Measurements from ENCODE around the gene NCOR1. TPM values are rescaled to one million over a fixed set of nuclear protein-coding genes. Genes with fewer than 3 reads are reported as not detected.

Gene NCOR1
- total and polyA plus RNA-seq, 9 of the 15 experiments (the other 6 are each of a cell fraction or from before 2014, with no cell fraction given) = 20.2 to 66.5 (median 50.9) TPM

- Histone ChIP-seq H3K4me1 (replicated peaks in 1 of 2; ENCODE audit: control insufficient read depth in 2 of 2, insufficient read depth in 2 of 2, low read length in 2 of 2) (peaks cover 0 to 7% of the 10 kb centered on the region in 2 experiments; a peak in 3 of 5 replicates), H3K79me2 (ENCODE audit: control insufficient read depth, insufficient read depth, low read length) (no peaks in the 10 kb centered on the region), H3K4me2 (ENCODE audit: insufficient read depth, low read length) (no peak overlapping the region), H3K9me1 (ENCODE audit: control insufficient read depth, insufficient read depth, low read length) (no peaks in the 10 kb centered on the region), H3K27ac (ENCODE audit: extremely low read depth, low read depth, low read length) (no peak overlapping the region), H2AFZ (ENCODE audit: low read depth, low read length) (no peak overlapping the region), H3K36me3 (ENCODE audit: control insufficient read depth, insufficient read depth, low read length) (peaks cover 21% of the 10 kb centered on the region; the same call in 1 of the 3 replicates), H3K9ac (ENCODE audit: insufficient read depth in 1 of 2, low read depth in 2 of 2, low read length in 2 of 2) (no peak overlapping the region), H3K27me3 (ENCODE audit: control insufficient read depth in 2 of 2, insufficient read depth in 2 of 2, low read length in 2 of 2) (no peaks in the 10 kb centered on the region), H4K20me1 (replicated peaks; ENCODE audit: control insufficient read depth, insufficient read depth, low read length) (no peaks in the 10 kb centered on the region), H3K9me3 (replicated peaks; ENCODE audit: control insufficient read depth, insufficient read depth, low read depth, low read length) (no peaks in the 10 kb centered on the region), H3K4me3 (no peak overlapping the region)
- DNase-seq (ENCODE audit: extremely low read depth in 1 of 4, low spot score in 3 of 4) = no peak
- no peak for ATAC-seq
- FAIRE-seq = no peak
- ChIA-PET CTCF (ENCODE audit: low intra/inter-chr PET ratio) (no interaction called here), POLR2A (no interaction called here)
- WGBS (ENCODE audit: insufficient coverage, low coverage, missing lambda C conversion rate) = 92% methylated on average over 4 of the region's 4 CpGs
- BruUV-seq (replicated peaks) = no TSS peak
- TF ChIP-seq U2AF2 (optimal IDR thresholded peaks at IDR 0.05; ENCODE audit: low read depth, low read length) (no peak), ARHGAP35 (IDR thresholded peaks at IDR 0.05; ENCODE audit: partially characterized antibody) (no peak), TEAD2 (tag; IDR thresholded peaks at IDR 0.05) (no peak), NCOA6 (IDR thresholded peaks at IDR 0.05) (no peak), USF2 (CRISPR knock-in tag; IDR thresholded peaks at IDR 0.05) (no peak), SMARCC2 (IDR thresholded peaks at IDR 0.05; ENCODE audit: low read depth) (no peak), RBM15 (IDR thresholded peaks at IDR 0.05; ENCODE audit: insufficient read depth, low read length) (no peak)
- TF ChIP-seq, protein P1, sequence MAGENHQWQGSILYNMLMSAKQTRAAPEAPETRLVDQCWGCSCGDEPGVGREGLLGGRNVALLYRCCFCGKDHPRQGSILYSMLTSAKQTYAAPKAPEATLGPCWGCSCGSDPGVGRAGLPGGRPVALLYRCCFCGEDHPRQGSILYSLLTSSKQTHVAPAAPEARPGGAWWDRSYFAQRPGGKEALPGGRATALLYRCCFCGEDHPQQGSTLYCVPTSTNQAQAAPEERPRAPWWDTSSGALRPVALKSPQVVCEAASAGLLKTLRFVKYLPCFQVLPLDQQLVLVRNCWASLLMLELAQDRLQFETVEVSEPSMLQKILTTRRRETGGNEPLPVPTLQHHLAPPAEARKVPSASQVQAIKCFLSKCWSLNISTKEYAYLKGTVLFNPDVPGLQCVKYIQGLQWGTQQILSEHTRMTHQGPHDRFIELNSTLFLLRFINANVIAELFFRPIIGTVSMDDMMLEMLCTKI (IDR thresholded peaks at IDR 0.05; ENCODE audit: partially characterized antibody) = no peak
- TF ChIP-seq, protein P2, sequence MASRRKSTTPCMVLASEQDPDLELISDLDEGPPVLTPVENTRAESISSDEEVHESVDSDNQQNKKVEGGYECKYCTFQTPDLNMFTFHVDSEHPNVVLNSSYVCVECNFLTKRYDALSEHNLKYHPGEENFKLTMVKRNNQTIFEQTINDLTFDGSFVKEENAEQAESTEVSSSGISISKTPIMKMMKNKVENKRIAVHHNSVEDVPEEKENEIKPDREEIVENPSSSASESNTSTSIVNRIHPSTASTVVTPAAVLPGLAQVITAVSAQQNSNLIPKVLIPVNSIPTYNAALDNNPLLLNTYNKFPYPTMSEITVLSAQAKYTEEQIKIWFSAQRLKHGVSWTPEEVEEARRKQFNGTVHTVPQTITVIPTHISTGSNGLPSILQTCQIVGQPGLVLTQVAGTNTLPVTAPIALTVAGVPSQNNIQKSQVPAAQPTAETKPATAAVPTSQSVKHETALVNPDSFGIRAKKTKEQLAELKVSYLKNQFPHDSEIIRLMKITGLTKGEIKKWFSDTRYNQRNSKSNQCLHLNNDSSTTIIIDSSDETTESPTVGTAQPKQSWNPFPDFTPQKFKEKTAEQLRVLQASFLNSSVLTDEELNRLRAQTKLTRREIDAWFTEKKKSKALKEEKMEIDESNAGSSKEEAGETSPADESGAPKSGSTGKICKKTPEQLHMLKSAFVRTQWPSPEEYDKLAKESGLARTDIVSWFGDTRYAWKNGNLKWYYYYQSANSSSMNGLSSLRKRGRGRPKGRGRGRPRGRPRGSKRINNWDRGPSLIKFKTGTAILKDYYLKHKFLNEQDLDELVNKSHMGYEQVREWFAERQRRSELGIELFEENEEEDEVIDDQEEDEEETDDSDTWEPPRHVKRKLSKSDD (conservative IDR thresholded peaks at IDR 0.05; ENCODE audit: low read length) = no peak
- intact Hi-C loops (cut with micrococcal nuclease) (no loop called here), in situ Hi-C loops (cut with MboI) (no loop called here)
These were observed 106.5 kb downstream of the NCOR1 start for GRCh38 chr17:16108871-16109270.
